Measurements from ENCODE around the gene NPAS3. TPM values are rescaled to one million over a fixed set of nuclear protein-coding genes. Genes with fewer than 3 reads are reported as not detected.

The NPAS3 gene
- total and polyA plus RNA-seq, 2 of the 8 experiments (the other 6 are each of a cell fraction or from before 2014, with no cell fraction given), result 0.11 to 0.60 TPM

DNA sequence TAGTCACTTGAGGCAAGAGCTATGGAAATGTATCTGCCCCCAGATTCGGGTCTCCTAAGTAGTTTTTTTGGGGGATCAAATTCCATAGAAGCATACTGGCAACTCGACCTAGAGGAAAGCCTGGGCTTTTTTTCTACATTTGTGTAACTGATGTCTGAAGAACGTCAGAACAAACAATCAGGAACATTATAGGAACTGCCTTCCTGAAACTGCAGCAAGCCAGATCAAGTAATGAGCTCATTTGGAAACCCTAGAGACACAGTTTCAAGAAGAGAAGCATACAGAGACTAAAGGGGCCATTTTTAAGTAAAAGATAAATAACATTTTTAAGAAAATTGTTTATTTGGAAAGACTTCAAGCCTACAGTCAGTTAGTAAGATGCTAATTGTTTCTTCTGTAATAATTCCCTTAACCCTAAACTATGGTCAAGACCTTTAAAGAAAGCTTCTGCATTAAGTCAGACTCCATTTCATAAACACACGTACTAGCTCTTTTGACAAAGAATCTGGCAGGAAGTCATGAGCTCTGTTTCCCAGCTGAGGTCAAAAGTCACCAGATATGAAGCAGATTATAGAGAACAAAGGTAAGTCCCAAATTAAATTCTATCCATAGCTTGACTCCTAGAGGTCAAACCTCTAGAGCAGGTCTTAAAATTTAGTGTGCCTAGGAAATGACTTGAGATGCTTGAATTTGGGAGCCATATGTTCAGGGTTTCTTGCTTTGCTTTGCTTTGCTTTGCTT lies 899.4 kb downstream of the NPAS3 start:
- no peak overlapping the region for H3K18ac ChIP-seq (ENCODE audit: extremely low read depth, low read length)
- H3K79me1 ChIP-seq (ENCODE audit: low read depth, low read length), result no peaks in the 10 kb centered on the region
- H3K23me2 ChIP-seq (ENCODE audit: low read depth, low read length), result no peaks in the 10 kb centered on the region
- H4K5ac ChIP-seq (ENCODE audit: insufficient read length, low read depth, low read length), result no peak overlapping the region
- no peak overlapping the region for H3K27ac ChIP-seq (ENCODE audit: low read depth, low read length)
- no peak overlapping the region for H3K23ac ChIP-seq (ENCODE audit: insufficient read length)
- H2BK12ac ChIP-seq (ENCODE audit: low read depth, low read length), result no peak overlapping the region
- H3K4ac ChIP-seq (replicated peaks; ENCODE audit: insufficient read length, low read depth, low read length), result no peak overlapping the region
- H3K27me3 ChIP-seq (replicated peaks in 1 of 4; ENCODE audit: control insufficient read depth in 3 of 4, extremely low read depth in 1 of 4, insufficient read depth in 3 of 4, low read length in 3 of 4), result no peaks in the 10 kb centered on the region
- no peak overlapping the region for H3K14ac ChIP-seq (ENCODE audit: insufficient read length)
- H3K9me3 ChIP-seq (ENCODE audit: insufficient read depth in 2 of 2, low read depth in 1 of 2, low read length in 1 of 2), result no peaks in the 10 kb centered on the region
- H2BK5ac ChIP-seq (ENCODE audit: low read depth, low read length), result no peak overlapping the region
- no peak overlapping the region for H3K4me2 ChIP-seq (ENCODE audit: insufficient read depth in 1 of 2, low read depth in 2 of 2, low read length in 2 of 2)
- no peak overlapping the region for H2AFZ ChIP-seq (ENCODE audit: low read length)
- H4K91ac ChIP-seq (replicated peaks; ENCODE audit: insufficient read length, low read length), result no peak overlapping the region
- 88% methylated on average over 4 of the region's 4 CpGs; no CpG with 5 or more reads in 1 of the 2 experiments for WGBS, 2 experiments (ENCODE audit: extremely low coverage in 1 of 2, insufficient coverage in 1 of 2, insufficient read length in 1 of 2, insufficient replicate concordance in 2 of 2, low coverage in 1 of 2, low lambda C conversion rate in 2 of 2, missing lambda C conversion rate in 1 of 2)
- TF ChIP-seq POLR2AphosphoS5 (IDR thresholded peaks at IDR 0.05; ENCODE audit: low read depth, low read length), result no peak
- no peak for TF ChIP-seq TCF12 (IDR thresholded peaks at IDR 0.05; ENCODE audit: low read depth, low read length)
- TF ChIP-seq BACH1 (IDR thresholded peaks at IDR 0.05; ENCODE audit: low read length), result no peak
- no peak overlapping the region for H2BK120ac ChIP-seq (replicated peaks; ENCODE audit: low read depth, low read length)
- no peak overlapping the region for H2AK5ac ChIP-seq (ENCODE audit: low read depth, low read length)
- H3K36me3 ChIP-seq (ENCODE audit: control insufficient read depth in 2 of 4, insufficient read depth in 4 of 4, low read length in 3 of 4), result no peaks in the 10 kb centered on the region
- FAIRE-seq, result no peak
- no peak for DNase-seq (ENCODE audit: low read depth in 1 of 2, low spot score in 2 of 2)
- H3K4me1 ChIP-seq (replicated peaks in 1 of 4; ENCODE audit: control insufficient read depth in 3 of 4, insufficient read depth in 4 of 4, low read length in 3 of 4), result peaks cover 0 to 9% (median 6%) of the 10 kb centered on the region in 4 experiments; a peak in 5 of 7 replicates
- no peak overlapping the region for H4K8ac ChIP-seq (ENCODE audit: extremely low read depth, insufficient read depth, low read length)
- ChIA-PET POLR2A (ENCODE audit: partially characterized antibody) (interaction anchor here (0.7 kb wide), 1 partner anchor 205 kb away, joined by 3 read pairs; no protein-coding TSS in a partner anchor), CTCF (ENCODE audit: partially characterized antibody) (interaction anchor here (0.7 to 6.2 kb wide), 19 partner anchors 9 to 487 kb away, joined by 3 to 51 read pairs (median 4); no protein-coding TSS in a partner anchor)
- no peak overlapping the region for H2BK15ac ChIP-seq (ENCODE audit: low read length)
- no peaks in the 10 kb centered on the region for H3K79me2 ChIP-seq (ENCODE audit: control insufficient read depth in 1 of 2, insufficient read depth in 2 of 2, low read length in 2 of 2)
- no peak overlapping the region for H3K4me3 ChIP-seq (ENCODE audit: extremely low read depth in 1 of 4, insufficient read depth in 2 of 4, low read depth in 3 of 4, low read length in 4 of 4)
- H3K9ac ChIP-seq (replicated peaks in 1 of 4; ENCODE audit: extremely low read depth in 1 of 4, low read depth in 3 of 4, low read length in 3 of 4), result no peak overlapping the region
- H2BK20ac ChIP-seq (ENCODE audit: low read length), result no peak overlapping the region
- no peak overlapping the region for H3K56ac ChIP-seq (replicated peaks; ENCODE audit: insufficient read length, low read depth, low read length)
- no peaks in the 10 kb centered on the region for H4K20me1 ChIP-seq (replicated peaks in 1 of 2; ENCODE audit: control insufficient read depth in 1 of 2, insufficient read depth in 2 of 2, low read length in 2 of 2)

All from H1 (cell line).